CD4-positive, alpha-beta memory T cell (primary cell): ENCODE results near the gene LSM2. TPM values are rescaled to one million over a fixed set of nuclear protein-coding genes. Genes with fewer than 3 reads are reported as not detected.
"Not testable (repeated sequence)": the region's sequence is repeated elsewhere in the genome, so short reads cannot be mapped to it uniquely, and the experiment has no call there.

ENCODE experiments used
- CTCF ChIA-PET: fragments of 350-600 bp; sonication (Branson Sonifier 250); formaldehyde crosslinking; loops from one replicate; lab custom pipeline; 2021; ENCODE audit warnings: inconsistent platforms; ENCODE audit not compliant: partially characterized antibody; lab: Charles Lee
- POLR2A ChIA-PET: fragments of 350-600 bp; sonication (Branson Sonifier 250); formaldehyde crosslinking; loops from one replicate; lab custom pipeline; 2021; ENCODE audit not compliant: partially characterized antibody; lab: Charles Lee
- DNase-seq, 5 donors: peaks; one replicate each; pipeline versions ENCODE4 v3.0.0 to v3.0.0-alpha.2; 2020 to 2022; ENCODE audit warnings: mixed read lengths in 1 of 5
- H3K27ac ChIP-seq: one replicate; pipeline ENCODE4 v1.7.0; 2013; ENCODE audit warnings: low read depth, low read length
- H3K27me3 ChIP-seq: 2 replicates; pipeline ENCODE4 v1.7.0; 2013; ENCODE audit warnings: mild to moderate bottlenecking, low read length, moderate library complexity; ENCODE audit not compliant: insufficient read depth
- H3K36me3 ChIP-seq: 2 replicates; pipeline ENCODE4 v1.7.0; 2013; ENCODE audit warnings: mild to moderate bottlenecking, low read length, moderate library complexity; ENCODE audit not compliant: insufficient read depth
- H3K4me1 ChIP-seq: 2 replicates; pipeline ENCODE4 v1.7.0; 2013; ENCODE audit warnings: mild to moderate bottlenecking, low read length, moderate library complexity; ENCODE audit not compliant: insufficient read depth
- H3K4me3 ChIP-seq, 2 donors: one replicate each; pipeline ENCODE4 v1.7.0; 2013; ENCODE audit warnings: low read length in 2 of 2, mild to moderate bottlenecking in 1 of 2
- H3K9me3 ChIP-seq, 2 donors: one replicate each; pipeline ENCODE4 v1.7.0; 2013; ENCODE audit warnings: low read length in 2 of 2, control low read depth in 1 of 2; ENCODE audit not compliant: control insufficient read depth in 1 of 2
- H3K27ac Mint-ChIP-seq, 7 donors: one replicate each; pipeline ENCODE4 v1.8.0; 2020 to 2021; ENCODE audit warnings: mixed read lengths in 7 of 7, mild to moderate bottlenecking in 6 of 7, inconsistent platforms in 3 of 7, moderate library complexity in 3 of 7
- H3K27me3 Mint-ChIP-seq, 2 donors: one replicate each; pipeline ENCODE4 v1.8.0; 2020 to 2021; ENCODE audit warnings: mixed read lengths in 2 of 2
- H3K36me3 Mint-ChIP-seq, 2 donors: one replicate each; pipeline ENCODE4 v1.8.0; 2020 to 2021; ENCODE audit warnings: mixed read lengths in 2 of 2, inconsistent platforms in 1 of 2, mild to moderate bottlenecking in 1 of 2
- H3K4me1 Mint-ChIP-seq, 4 donors: one replicate each; pipeline ENCODE4 v1.8.0; 2020 to 2021; ENCODE audit warnings: mixed read lengths in 4 of 4, mild to moderate bottlenecking in 1 of 4
- H3K4me3 Mint-ChIP-seq, 8 donors: one replicate each; pipeline ENCODE4 v1.8.0; 2020 to 2021; ENCODE audit warnings: mixed read lengths in 8 of 8, mild to moderate bottlenecking in 7 of 8, moderate library complexity in 6 of 8, inconsistent platforms in 3 of 8
- H3K9me3 Mint-ChIP-seq, 8 donors: one replicate each; pipeline ENCODE4 v1.8.0; 2020 to 2021; ENCODE audit warnings: mixed read lengths in 8 of 8, mild to moderate bottlenecking in 5 of 8, inconsistent platforms in 3 of 8, moderate library complexity in 1 of 8
- intact Hi-C: fragments of 100-400 bp; cut with micrococcal nuclease; formaldehyde crosslinking; loops from one replicate; pipeline ENCODE4 v1.15.1; 2023
- polyA plus RNA-seq, 2 donors: library from polyadenylated mRNA; unstranded; fragments of 300-500 nt; fragmentation: Illumina TruSeq; gene quantifications; one replicate each; pipeline ENCODE4 v1.2.3, GENCODE V29; 2021
- total RNA-seq, 2 experiments: library from RNA; stranded (reverse); gene quantifications; one replicate each; pipeline ENCODE4 v1.2.3, GENCODE V29; 2021

Gene LSM2
- total and polyA plus RNA-seq, 4 experiments from 2014 or later = 30.0 to 80.4 (median 51.0) TPM

GRCh38 chr6:31842053-31842452 lies 35.3 kb upstream of the LSM2 start:
- Histone ChIP-seq H3K9me3 (no peaks in the 10 kb centered on the region), H3K27me3 (no peaks in the 10 kb centered on the region), H3K27ac (no peak overlapping the region), H3K36me3 (peaks cover 38% of the 10 kb centered on the region), H3K4me3 (no peak overlapping the region), H3K4me1 (peaks cover 24% of the 10 kb centered on the region)
- no peaks in the 10 kb centered on the region for H3K9me3 Mint-ChIP-seq
- DNase-seq = no peak
- peaks cover 27 to 41% of the 10 kb centered on the region in 2 donors for H3K36me3 Mint-ChIP-seq
- H3K4me3 Mint-ChIP-seq = no peak overlapping the region
- ChIA-PET CTCF (no interaction called here), POLR2A (no interaction called here)
- H3K27ac Mint-ChIP-seq = peak overlapping the region in 1 of 7 donors; percentile 27
- H3K4me1 Mint-ChIP-seq = peaks cover 13 to 28% (median 20%) of the 10 kb centered on the region in 4 donors
- no peaks in the 10 kb centered on the region for H3K27me3 Mint-ChIP-seq
- intact Hi-C loops = no loop called here

DNA sequence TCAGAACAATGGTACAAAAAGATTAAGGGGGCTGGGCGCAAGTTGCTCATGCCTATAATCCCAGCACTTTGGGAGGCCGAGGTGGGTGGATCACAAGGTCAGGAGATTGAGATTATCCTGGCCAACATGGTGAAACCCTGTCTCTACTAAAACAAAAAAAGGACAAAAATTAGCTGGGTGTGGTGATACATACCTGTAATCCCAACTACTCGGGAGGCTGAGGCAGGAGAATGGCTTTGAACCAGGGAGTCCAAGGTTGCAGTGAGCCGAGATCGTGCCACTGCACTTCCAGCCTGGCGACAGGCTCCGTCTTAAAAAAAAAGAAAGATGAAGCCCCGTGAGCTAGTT lies 33.0 kb upstream of the LSM2 start:
- peaks cover 24 to 46% (median 33%) of the 10 kb centered on the region in 4 donors for H3K4me1 Mint-ChIP-seq
- H3K27ac Mint-ChIP-seq = peak overlapping the region in 1 of 7 donors; percentile 99
- H3K36me3 Mint-ChIP-seq = peaks cover 33 to 60% of the 10 kb centered on the region in 2 donors
- Histone ChIP-seq H3K4me1 (peaks cover 37% of the 10 kb centered on the region), H3K36me3 (peaks cover 41% of the 10 kb centered on the region)
- not testable (repeated sequence) for H3K27me3 Mint-ChIP-seq, H3K27ac ChIP-seq, H3K27me3 ChIP-seq, H3K9me3 Mint-ChIP-seq, H3K4me3 Mint-ChIP-seq, H3K4me3 ChIP-seq, DNase-seq, H3K9me3 ChIP-seq
- intact Hi-C loops = loop anchor here (10.0 kb wide), 1 partner anchor 135 kb away; the partner anchor contains the start of gene DXO
- POLR2A ChIA-PET = interaction anchor here (0.6 to 1.3 kb wide), 4 partner anchors 10 to 179 kb away, joined by 3 to 9 read pairs (median 4); partner anchors contain the start of genes C6orf47 and NEU1
- CTCF ChIA-PET = interaction anchor here (1.3 to 1.4 kb wide), 2 partner anchors 10 to 17 kb away, joined by 4 read pairs; no protein-coding TSS in a partner anchor

- Mint-ChIP-seq H3K36me3 (peaks cover 33 to 66% of the 10 kb centered on the region in 2 donors), H3K9me3 (no peaks in the 10 kb centered on the region), H3K4me1 (peaks cover 25 to 54% (median 37%) of the 10 kb centered on the region in 4 donors), H3K27ac (peak overlapping the region in 6 of 7 donors; percentile 1 to 99 (median 62)), H3K27me3 (no peaks in the 10 kb centered on the region), H3K4me3 (peak overlapping the region in 3 of 8 donors; percentile 38 to 65 (median 40))
- no peaks in the 10 kb centered on the region for H3K27me3 ChIP-seq
- H3K36me3 ChIP-seq = peaks cover 41% of the 10 kb centered on the region
- ChIA-PET POLR2A (interaction anchor here (0.9 to 4.8 kb wide), 5 partner anchors 20 to 258 kb away, joined by 3 to 43 read pairs (median 4); partner anchors contain the start of genes BAG6, C6orf47 and NEU1), CTCF (interaction anchor here (0.6 to 1.4 kb wide), 7 partner anchors 9 to 113 kb away, joined by 3 to 5 read pairs (median 4); partner anchors contain the start of gene DDAH2)
- peaks cover 37% of the 10 kb centered on the region for H3K4me1 ChIP-seq
- no peak overlapping the region for H3K27ac ChIP-seq
- no peak for DNase-seq
- H3K4me3 ChIP-seq = no peak overlapping the region
- intact Hi-C loops = loop anchor here (10.0 kb wide), 1 partner anchor 136 kb away; the partner anchor contains the start of gene DXO
- H3K9me3 ChIP-seq = no peaks in the 10 kb centered on the region
Observed at GRCh38 chr6:31838968-31839367, 32.2 kb upstream of the LSM2 start.

- Mint-ChIP-seq H3K4me1 (peaks cover 25 to 54% (median 38%) of the 10 kb centered on the region in 4 donors), H3K4me3 (peak overlapping the region; percentile 22 to 99 (median 93)), H3K27ac (peak overlapping the region in 6 of 7 donors; percentile 4 to 99 (median 98)), H3K36me3 (peaks cover 33 to 66% of the 10 kb centered on the region in 2 donors)
- H3K27me3 ChIP-seq, DNase-seq, H3K9me3 Mint-ChIP-seq, H3K27me3 Mint-ChIP-seq, H3K9me3 ChIP-seq: not testable (repeated sequence)
- ChIA-PET CTCF (interaction anchor here (1.1 to 1.3 kb wide), 4 partner anchors 8 to 109 kb away, joined by 3 to 5 read pairs (median 4); partner anchors contain the start of gene DDAH2), POLR2A (interaction anchor here (1.0 to 4.8 kb wide), 5 partner anchors 25 to 257 kb away, joined by 3 to 43 read pairs (median 4); partner anchors contain the start of genes BAG6, C6orf47 and NEU1)
- Histone ChIP-seq H3K4me1 (peaks cover 44% of the 10 kb centered on the region), H3K4me3 (peak overlapping the region in 1 of 2 donors; percentile 75), H3K27ac (peak overlapping the region; percentile 88), H3K36me3 (peaks cover 41% of the 10 kb centered on the region)
- intact Hi-C loops = loop anchor here (10.0 kb wide), 1 partner anchor 137 kb away; the partner anchor contains the start of gene DXO
Observed at GRCh38 chr6:31838114-31838553, 31.4 kb upstream of the LSM2 start.

- Mint-ChIP-seq H3K4me1 (peaks cover 25 to 54% (median 38%) of the 10 kb centered on the region in 4 donors), H3K27ac (peak overlapping the region; percentile 83 to 99 (median 98)), H3K27me3 (no peaks in the 10 kb centered on the region), H3K36me3 (peaks cover 33 to 66% of the 10 kb centered on the region in 2 donors), H3K9me3 (no peaks in the 10 kb centered on the region), H3K4me3 (peak overlapping the region; percentile 88 to 99 (median 96))
- intact Hi-C loops = loop anchor here (10.0 kb wide), 1 partner anchor 137 kb away; the partner anchor contains the start of gene DXO
- Histone ChIP-seq H3K36me3 (peaks cover 41% of the 10 kb centered on the region), H3K27ac (peak overlapping the region; percentile 88), H3K4me3 (peak overlapping the region; percentile 3 to 75), H3K27me3 (no peaks in the 10 kb centered on the region), H3K9me3 (no peaks in the 10 kb centered on the region), H3K4me1 (peaks cover 46% of the 10 kb centered on the region)
- POLR2A ChIA-PET = interaction anchor here (0.6 to 4.8 kb wide), 11 partner anchors 10 to 215 kb away, joined by 3 to 43 read pairs (median 4); partner anchors contain the start of genes BAG6, C6orf47, CLIC1 and HSPA1B
- CTCF ChIA-PET = interaction anchor here (0.8 to 3.2 kb wide), 8 partner anchors 7 to 157 kb away, joined by 3 to 10 read pairs (median 4); partner anchors contain the start of genes LY6G5C and NEU1
- no peak for DNase-seq
Observed at GRCh38 chr6:31837369-31838113, 30.8 kb upstream of the LSM2 start.

DNA sequence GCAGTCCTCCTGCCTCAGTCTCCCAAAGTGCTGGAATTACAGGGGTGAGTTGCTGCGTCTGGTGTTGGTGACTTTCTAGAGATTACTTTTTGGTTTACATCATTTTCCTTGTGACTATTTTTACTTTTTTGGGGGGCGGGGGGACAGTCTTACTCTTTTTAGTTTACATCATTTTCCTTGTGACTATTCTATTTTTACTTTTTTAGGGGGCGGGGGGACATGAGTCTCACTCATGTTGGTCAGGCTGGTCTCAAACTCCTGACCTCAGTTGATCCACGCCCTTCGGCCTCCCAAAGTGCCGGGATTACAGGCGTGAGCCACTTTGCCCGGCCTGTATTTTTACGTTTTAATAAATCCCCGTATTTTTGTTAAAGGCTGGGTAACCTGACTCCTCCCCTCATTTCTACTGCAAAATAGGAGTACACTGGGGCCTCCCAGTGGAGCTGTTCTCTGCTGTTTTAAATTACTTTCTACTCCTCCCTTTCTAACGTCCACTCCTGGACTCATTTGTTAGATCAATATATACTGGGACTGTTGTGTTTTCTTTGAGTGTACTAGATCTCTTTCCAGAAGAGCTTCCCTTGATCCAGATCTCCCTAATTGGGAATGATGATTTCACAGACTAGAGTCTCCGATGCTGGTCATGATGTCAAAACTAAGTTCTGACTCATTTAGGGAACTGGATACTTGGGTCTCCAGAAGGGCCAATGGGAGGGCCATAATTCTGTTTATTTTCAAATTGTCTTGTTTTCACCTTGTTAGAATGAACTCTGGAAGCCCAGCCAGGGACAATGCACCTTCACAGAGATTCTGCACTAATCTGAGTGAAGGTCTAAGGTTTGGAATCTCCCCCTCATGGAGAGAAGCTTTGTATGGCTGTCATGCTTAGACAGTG lies 30.0 kb upstream of the LSM2 start:
- POLR2A ChIA-PET = interaction anchor here (0.6 to 7.2 kb wide), 16 partner anchors 9 to 214 kb away, joined by 3 to 67 read pairs (median 6); partner anchors contain the start of genes ABHD16A, BAG6, C6orf47 and CLIC1
- H3K27ac Mint-ChIP-seq = peak overlapping the region; percentile 83 to 99 (median 98)
- no peaks in the 10 kb centered on the region for H3K27me3 Mint-ChIP-seq
- H3K9me3 Mint-ChIP-seq = no peaks in the 10 kb centered on the region
- Histone ChIP-seq H3K4me1 (peaks cover 47% of the 10 kb centered on the region), H3K27me3 (no peaks in the 10 kb centered on the region), H3K27ac (peak overlapping the region; percentile 88), H3K4me3 (peak overlapping the region; percentile 61 to 75), H3K9me3 (no peaks in the 10 kb centered on the region), H3K36me3 (peaks cover 41% of the 10 kb centered on the region)
- DNase-seq = peak in 4 of 5 donors; percentile 24 to 39 (median 33)
- CTCF ChIA-PET = interaction anchor here (0.7 to 3.2 kb wide), 9 partner anchors 26 to 304 kb away, joined by 3 to 10 read pairs (median 3); partner anchors contain the start of genes LY6G5C, NEU1 and NFKBIL1
- intact Hi-C loops = loop anchor here (10.0 kb wide), 1 partner anchor 138 kb away; the partner anchor contains the start of gene DXO
- H3K4me1 Mint-ChIP-seq = peaks cover 25 to 54% (median 38%) of the 10 kb centered on the region in 4 donors
- H3K36me3 Mint-ChIP-seq = peaks cover 33 to 66% of the 10 kb centered on the region in 2 donors
- peak overlapping the region; percentile 88 to 99 (median 96) for H3K4me3 Mint-ChIP-seq
